ENCODE data around the gene TNIK.

GRCh38 chr3:171125010-171125409 is 335.2 kb downstream of the TNIK start:
- TF ChIP-seq, protein P1, sequence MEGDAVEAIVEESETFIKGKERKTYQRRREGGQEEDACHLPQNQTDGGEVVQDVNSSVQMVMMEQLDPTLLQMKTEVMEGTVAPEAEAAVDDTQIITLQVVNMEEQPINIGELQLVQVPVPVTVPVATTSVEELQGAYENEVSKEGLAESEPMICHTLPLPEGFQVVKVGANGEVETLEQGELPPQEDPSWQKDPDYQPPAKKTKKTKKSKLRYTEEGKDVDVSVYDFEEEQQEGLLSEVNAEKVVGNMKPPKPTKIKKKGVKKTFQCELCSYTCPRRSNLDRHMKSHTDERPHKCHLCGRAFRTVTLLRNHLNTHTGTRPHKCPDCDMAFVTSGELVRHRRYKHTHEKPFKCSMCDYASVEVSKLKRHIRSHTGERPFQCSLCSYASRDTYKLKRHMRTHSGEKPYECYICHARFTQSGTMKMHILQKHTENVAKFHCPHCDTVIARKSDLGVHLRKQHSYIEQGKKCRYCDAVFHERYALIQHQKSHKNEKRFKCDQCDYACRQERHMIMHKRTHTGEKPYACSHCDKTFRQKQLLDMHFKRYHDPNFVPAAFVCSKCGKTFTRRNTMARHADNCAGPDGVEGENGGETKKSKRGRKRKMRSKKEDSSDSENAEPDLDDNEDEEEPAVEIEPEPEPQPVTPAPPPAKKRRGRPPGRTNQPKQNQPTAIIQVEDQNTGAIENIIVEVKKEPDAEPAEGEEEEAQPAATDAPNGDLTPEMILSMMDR (IDR thresholded peaks at IDR 0.05), result no peak
- TF ChIP-seq POLR2A (IDR thresholded peaks at IDR 0.05), result no peak
